Mucosa of descending colon (tissue), 3 donors: Measurements from ENCODE around the gene PCP2. TPM values are rescaled to one million over a fixed set of nuclear protein-coding genes. Genes with fewer than 3 reads are reported as not detected.

Source experiments
- ATAC-seq: fragments of 200-7000 bp; cut with Tn5 transposase; one replicate; pipeline ENCODE4 v1.9.1; 2020; ENCODE audit warnings: mild to moderate bottlenecking, moderate library complexity
- DNase-seq, 3 donors: peaks; one replicate each; pipeline ENCODE4 v3.0.0-alpha.2; 2020
- H3K36me3 ChIP-seq: fragments of 200-600 bp; one replicate; pipeline ENCODE4 v1.8.0; 2021; ENCODE audit warnings: low read depth, mild to moderate bottlenecking
- H3K4me1 ChIP-seq: fragments of 200-600 bp; one replicate; pipeline ENCODE4 v1.8.0; 2021; ENCODE audit warnings: low read depth, mild to moderate bottlenecking
- H3K4me3 ChIP-seq: fragments of 200-600 bp; one replicate; pipeline ENCODE4 v1.8.0; 2021; ENCODE audit warnings: mild to moderate bottlenecking
- H3K9me3 ChIP-seq: fragments of 200-600 bp; one replicate; pipeline ENCODE4 v1.8.0; 2021; ENCODE audit warnings: mild to moderate bottlenecking
- intact Hi-C, 2 donors: fragments of 100-400 bp; cut with DNase I in 1 of 2; cut with micrococcal nuclease in 1 of 2; formaldehyde crosslinking; loops; one replicate each; pipeline versions ENCODE4 v1.11.0 to v1.11.1; 2022; cut with DNase I, micrococcal nuclease
- total RNA-seq, 3 donors: library from RNA; stranded (reverse); fragmentation: NEBNext Ultra II Directional in 2 of 3; extraction: Animal tissue kit (Norgen Biotek cat#: 25700) in 2 of 3; gene quantifications; one replicate each; pipeline versions ENCODE4 v1.2.1 to v1.2.4, GENCODE V29; 2021 to 2023
- TF ChIP-seq, protein P1 (sequence below): fragments of 200-600 bp; IDR thresholded peaks from one replicate; pipeline ENCODE4 v1.8.0; 2022; ENCODE audit warnings: antibody characterized with exemption, mild to moderate bottlenecking
- donor health status: DM: no; HTN: no; CAD: no; lungs with moderate emphysema.
- donor health status: DM: no; HTN: no; CAD: no.
- donor health status: DM: no; HTN: yes; CAD: no.

Gene PCP2
- total RNA-seq, 3 donors from 2014 or later, result 1.1 TPM; not detected in 2

GRCh38 chr19:7602240-7602934, 31.1 kb downstream of the PCP2 start:
- intact Hi-C loops, result no loop called here
- ATAC-seq (no peak), DNase-seq (no peak)
- Histone ChIP-seq H3K9me3 (no peaks in the 10 kb centered on the region), H3K4me3 (no peak overlapping the region), H3K4me1 (no peaks in the 10 kb centered on the region), H3K36me3 (no peaks in the 10 kb centered on the region)
- TF ChIP-seq, protein P1, sequence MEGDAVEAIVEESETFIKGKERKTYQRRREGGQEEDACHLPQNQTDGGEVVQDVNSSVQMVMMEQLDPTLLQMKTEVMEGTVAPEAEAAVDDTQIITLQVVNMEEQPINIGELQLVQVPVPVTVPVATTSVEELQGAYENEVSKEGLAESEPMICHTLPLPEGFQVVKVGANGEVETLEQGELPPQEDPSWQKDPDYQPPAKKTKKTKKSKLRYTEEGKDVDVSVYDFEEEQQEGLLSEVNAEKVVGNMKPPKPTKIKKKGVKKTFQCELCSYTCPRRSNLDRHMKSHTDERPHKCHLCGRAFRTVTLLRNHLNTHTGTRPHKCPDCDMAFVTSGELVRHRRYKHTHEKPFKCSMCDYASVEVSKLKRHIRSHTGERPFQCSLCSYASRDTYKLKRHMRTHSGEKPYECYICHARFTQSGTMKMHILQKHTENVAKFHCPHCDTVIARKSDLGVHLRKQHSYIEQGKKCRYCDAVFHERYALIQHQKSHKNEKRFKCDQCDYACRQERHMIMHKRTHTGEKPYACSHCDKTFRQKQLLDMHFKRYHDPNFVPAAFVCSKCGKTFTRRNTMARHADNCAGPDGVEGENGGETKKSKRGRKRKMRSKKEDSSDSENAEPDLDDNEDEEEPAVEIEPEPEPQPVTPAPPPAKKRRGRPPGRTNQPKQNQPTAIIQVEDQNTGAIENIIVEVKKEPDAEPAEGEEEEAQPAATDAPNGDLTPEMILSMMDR, result no peak

DNA sequence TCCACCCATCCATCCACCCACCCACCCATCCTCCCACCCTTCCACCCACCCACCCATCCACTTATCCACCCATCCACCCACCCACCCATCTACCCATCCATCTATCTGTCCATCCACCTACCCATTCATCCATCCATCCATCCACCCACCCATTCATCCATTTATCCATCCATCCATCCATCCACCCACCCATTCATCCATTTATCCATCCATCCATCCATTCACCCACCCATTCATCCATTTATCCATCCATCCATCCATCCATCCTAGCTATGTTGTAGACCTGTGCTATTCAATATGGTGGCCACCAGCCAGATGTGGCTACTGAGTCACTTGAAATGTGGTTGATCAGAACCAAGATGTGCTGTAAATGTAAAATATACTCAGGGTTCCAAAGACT, 32.8 kb downstream of the PCP2 start:
- no peaks in the 10 kb centered on the region for H3K36me3 ChIP-seq
- DNase-seq (no peak), ATAC-seq (no peak)
- H3K4me1 ChIP-seq, result peaks cover 2% of the 10 kb centered on the region
- no peak overlapping the region for H3K4me3 ChIP-seq
- no peaks in the 10 kb centered on the region for H3K9me3 ChIP-seq
- intact Hi-C loops, result no loop called here
- TF ChIP-seq, protein P1, result no peak

- Histone ChIP-seq H3K9me3 (no peaks in the 10 kb centered on the region), H3K36me3 (no peaks in the 10 kb centered on the region), H3K4me1 (peaks cover 2% of the 10 kb centered on the region), H3K4me3 (no peak overlapping the region)
- intact Hi-C loops, result no loop called here
- no peak for ATAC-seq
- TF ChIP-seq, protein P1, result no peak
- no peak for DNase-seq
These were observed 35.3 kb downstream of the PCP2 start for GRCh38 chr19:7598180-7598579.

- peaks cover 2% of the 10 kb centered on the region for H3K4me1 ChIP-seq
- DNase-seq (no peak), ATAC-seq (no peak)
- intact Hi-C loops, result no loop called here
- H3K36me3 ChIP-seq, result no peaks in the 10 kb centered on the region
- TF ChIP-seq, protein P1, result no peak
- H3K4me3 ChIP-seq, result no peak overlapping the region
- no peaks in the 10 kb centered on the region for H3K9me3 ChIP-seq
These were observed 35.8 kb downstream of the PCP2 start for GRCh38 chr19:7597689-7598088.

GRCh38 chr19:7596211-7596937, 37.1 kb downstream of the PCP2 start:
- Histone ChIP-seq H3K4me3 (peak overlapping the region; percentile 34), H3K9me3 (no peaks in the 10 kb centered on the region), H3K4me1 (peaks cover 2% of the 10 kb centered on the region), H3K36me3 (no peaks in the 10 kb centered on the region)
- TF ChIP-seq, protein P1, result no peak
- intact Hi-C loops, result no loop called here
- ATAC-seq (peak; percentile 80), DNase-seq (peak in 2 of 3 donors; percentile 35 to 64)
